Activated T-helper 1 cell treated with anti-CD3 and anti-CD28 coated beads, Interleukin-12 subunit alpha, Interleukin-12 subunit beta, Interleukin-2, Interleukin-4 antibody, amounts not matched to agents 30 ng/mL and 10 ng/mL and 1 ng/mL, durations not matched to agents 14 hours and 24 hours and 36 hours (primary cell): ENCODE results near the gene RSPO1. TPM values are rescaled to one million over a fixed set of nuclear protein-coding genes. Genes with fewer than 3 reads are reported as not detected.
A peak's percentile ranks its signal among the peaks of the same experiment; 100 is the strongest.
"Not testable (repeated sequence)": the region's sequence is repeated elsewhere in the genome, so short reads cannot be mapped to it uniquely, and the experiment has no call there.

Source experiments
- DNase-seq: peaks from one replicate; pipeline ENCODE4 v3.0.0; 2021; ENCODE audit warnings: low spot score
- H3K27ac Mint-ChIP-seq: one replicate; pipeline ENCODE4 v1.8.0; 2021; ENCODE audit warnings: mild to moderate bottlenecking, mixed read lengths
- H3K27me3 Mint-ChIP-seq: one replicate; pipeline ENCODE4 v1.8.0; 2022; ENCODE audit warnings: mild to moderate bottlenecking, moderate library complexity, mixed read lengths; ENCODE audit not compliant: insufficient read depth
- H3K36me3 Mint-ChIP-seq: one replicate; pipeline ENCODE4 v1.8.0; 2021; ENCODE audit warnings: low read depth, mixed read lengths
- H3K4me1 Mint-ChIP-seq: one replicate; pipeline ENCODE4 v1.8.0; 2021; ENCODE audit warnings: low read depth, mixed read lengths
- H3K4me3 Mint-ChIP-seq: one replicate; pipeline ENCODE4 v1.8.0; 2021; ENCODE audit warnings: mild to moderate bottlenecking, moderate library complexity, mixed read lengths
- H3K9me3 Mint-ChIP-seq: one replicate; pipeline ENCODE4 v1.8.0; 2021; ENCODE audit warnings: mixed read lengths
- intact Hi-C: fragments of 100-400 bp; cut with micrococcal nuclease; formaldehyde crosslinking; loops from one replicate; pipeline ENCODE4 v1.15.1; 2024
- total RNA-seq: library from RNA; stranded (reverse); gene quantifications from 2 replicates; pipeline ENCODE4 v1.2.3, GENCODE V29; 2022

The RSPO1 gene, protein sequence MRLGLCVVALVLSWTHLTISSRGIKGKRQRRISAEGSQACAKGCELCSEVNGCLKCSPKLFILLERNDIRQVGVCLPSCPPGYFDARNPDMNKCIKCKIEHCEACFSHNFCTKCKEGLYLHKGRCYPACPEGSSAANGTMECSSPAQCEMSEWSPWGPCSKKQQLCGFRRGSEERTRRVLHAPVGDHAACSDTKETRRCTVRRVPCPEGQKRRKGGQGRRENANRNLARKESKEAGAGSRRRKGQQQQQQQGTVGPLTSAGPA
- not detected in 2 replicates for total RNA-seq

DNA sequence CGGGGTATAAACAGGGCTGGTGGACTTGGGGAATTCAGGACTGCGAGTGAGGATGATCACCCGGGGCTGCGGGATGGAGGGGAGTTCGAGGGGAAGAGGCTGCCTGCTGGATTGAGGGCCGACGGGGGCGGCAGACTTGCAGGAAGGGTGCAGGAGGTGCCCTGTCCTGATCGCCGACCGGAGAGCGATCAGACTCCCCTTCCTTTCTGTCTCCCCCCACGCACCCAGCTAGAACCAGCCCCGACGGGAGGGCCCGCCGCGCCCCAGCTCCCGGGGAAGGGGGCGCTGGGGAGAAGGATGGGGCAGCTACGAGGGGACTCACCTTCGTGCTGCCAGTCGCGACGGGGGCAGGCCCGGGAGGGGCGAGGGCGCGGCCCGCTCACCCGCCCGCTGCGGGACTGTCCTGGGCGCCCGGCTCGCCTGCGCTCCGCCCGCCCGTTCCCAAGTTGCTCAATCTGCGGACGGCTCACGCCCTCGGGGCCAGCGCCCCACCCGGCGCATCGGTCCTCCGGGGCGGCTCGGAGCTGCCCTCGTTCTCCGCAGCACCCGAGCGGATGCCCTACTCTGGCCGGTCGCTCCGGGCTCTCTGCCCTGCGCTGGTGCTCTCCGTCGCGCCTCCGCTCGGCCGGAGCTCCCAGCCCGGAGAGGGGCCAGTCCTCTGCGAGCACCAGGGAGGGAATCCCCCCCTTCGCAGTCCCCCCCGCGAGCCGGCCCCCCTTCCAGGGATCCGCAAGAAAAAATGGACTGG is at the start of gene RSPO1:
Gene RSPO1, minus strand, starts transcription at position 649 of the 748 bp plus-strand sequence. CDS start 5,231 bp downstream, outside the sequence.
- intact Hi-C loops, result no loop called here
- no peaks in the 10 kb centered on the region for H3K4me1 Mint-ChIP-seq
- no peaks in the 10 kb centered on the region for H3K9me3 Mint-ChIP-seq
- H3K4me3 Mint-ChIP-seq, result no peak within 1 kb of the TSS
- DNase-seq, result no peak
- H3K27ac Mint-ChIP-seq, result no peak within 1 kb of the TSS
- H3K27me3 Mint-ChIP-seq, result peaks cover 76% of the 10 kb centered on the region
- no peaks in the 10 kb centered on the region for H3K36me3 Mint-ChIP-seq

DNA sequence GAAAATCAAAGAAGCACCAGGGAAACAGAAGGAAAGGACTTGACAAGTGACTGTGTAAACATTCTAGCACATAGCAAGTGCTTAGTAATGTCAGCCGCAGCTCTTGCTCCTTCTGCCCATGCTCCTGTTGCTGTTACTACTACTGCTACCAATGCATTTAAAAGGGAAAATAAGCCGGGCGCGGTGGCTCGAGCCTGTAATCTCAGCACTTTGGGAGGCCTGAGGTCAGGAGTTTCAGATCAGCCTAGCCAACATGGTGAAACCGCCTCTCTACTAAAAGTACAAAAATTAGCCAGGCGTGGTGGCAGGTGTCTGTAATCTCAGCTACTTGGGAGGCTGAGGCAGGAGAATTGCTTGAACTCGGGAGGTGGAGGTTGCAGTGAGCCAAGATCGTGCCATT is 49.5 kb upstream of the RSPO1 start:
- H3K4me1 Mint-ChIP-seq, H3K27ac Mint-ChIP-seq, H3K4me3 Mint-ChIP-seq, DNase-seq, H3K9me3 Mint-ChIP-seq, intact Hi-C loops, H3K27me3 Mint-ChIP-seq: not testable (repeated sequence)
- H3K36me3 Mint-ChIP-seq, result peaks cover 32% of the 10 kb centered on the region

DNA sequence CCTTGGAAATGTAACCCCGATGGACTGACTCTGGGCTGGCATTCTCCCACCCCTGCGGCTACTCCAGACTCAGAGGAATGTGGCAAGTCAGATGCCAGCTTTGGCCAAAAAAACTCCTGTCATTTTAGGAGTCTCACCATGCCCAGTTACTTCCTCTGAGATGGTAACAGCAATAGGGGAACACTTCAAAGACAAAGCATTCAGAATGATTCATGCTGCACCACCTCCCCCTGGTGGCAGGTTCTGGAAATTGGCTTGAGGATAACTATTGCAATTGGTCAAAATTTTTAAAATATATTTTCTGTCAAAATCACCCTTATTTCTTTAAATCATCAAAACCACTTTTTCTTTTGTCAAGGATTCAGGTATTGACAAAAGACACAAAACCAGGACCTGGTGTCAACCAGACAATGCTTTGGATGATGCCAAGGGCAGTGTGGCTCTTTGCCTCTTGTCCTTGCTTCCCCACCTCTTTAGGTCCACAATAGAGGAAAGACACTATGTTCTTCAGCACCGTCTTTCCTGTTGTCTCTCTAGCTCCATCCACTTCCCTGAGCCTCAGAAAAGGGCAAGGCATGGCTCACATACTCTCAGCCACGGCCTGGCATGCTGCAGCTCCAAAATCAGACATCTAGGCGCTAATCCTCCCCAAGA is 47.8 kb upstream of the RSPO1 start:
- H3K27ac Mint-ChIP-seq, result no peak overlapping the region
- no peaks in the 10 kb centered on the region for H3K27me3 Mint-ChIP-seq
- no peak overlapping the region for H3K4me3 Mint-ChIP-seq
- DNase-seq, result peak; percentile 61
- intact Hi-C loops, result loop anchor here (1.0 kb wide), 5 partner anchors 8 to 228 kb away; partner anchors contain the start of gene GNL2
- H3K36me3 Mint-ChIP-seq, result peaks cover 20% of the 10 kb centered on the region
- H3K9me3 Mint-ChIP-seq, result no peaks in the 10 kb centered on the region
- no peaks in the 10 kb centered on the region for H3K4me1 Mint-ChIP-seq

DNA sequence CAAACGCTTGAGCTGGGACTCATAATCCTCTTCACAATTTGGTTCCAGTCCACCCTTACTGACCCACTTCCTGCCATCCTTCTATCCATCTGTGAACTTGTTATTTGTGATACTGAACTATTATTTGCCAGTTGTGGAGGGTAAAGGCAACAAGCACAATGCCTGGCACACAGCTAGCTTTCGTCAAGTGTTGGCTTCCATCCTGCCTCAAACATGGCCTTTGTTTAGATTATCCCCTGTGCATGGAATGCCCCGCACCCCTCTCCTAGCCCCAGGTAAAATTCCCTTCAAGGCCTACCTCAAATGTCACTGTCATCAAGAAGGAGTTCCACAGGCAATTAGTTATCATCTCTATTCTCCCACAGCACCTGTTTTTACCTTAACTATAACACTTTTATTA is 46.2 kb upstream of the RSPO1 start:
- Mint-ChIP-seq H3K4me3 (no peak overlapping the region), H3K9me3 (no peaks in the 10 kb centered on the region), H3K27me3 (peaks cover 5% of the 10 kb centered on the region), H3K27ac (no peak overlapping the region), H3K36me3 (peaks cover 17% of the 10 kb centered on the region), H3K4me1 (peaks cover 9% of the 10 kb centered on the region)
- intact Hi-C loops, result no loop called here
- no peak for DNase-seq

DNA sequence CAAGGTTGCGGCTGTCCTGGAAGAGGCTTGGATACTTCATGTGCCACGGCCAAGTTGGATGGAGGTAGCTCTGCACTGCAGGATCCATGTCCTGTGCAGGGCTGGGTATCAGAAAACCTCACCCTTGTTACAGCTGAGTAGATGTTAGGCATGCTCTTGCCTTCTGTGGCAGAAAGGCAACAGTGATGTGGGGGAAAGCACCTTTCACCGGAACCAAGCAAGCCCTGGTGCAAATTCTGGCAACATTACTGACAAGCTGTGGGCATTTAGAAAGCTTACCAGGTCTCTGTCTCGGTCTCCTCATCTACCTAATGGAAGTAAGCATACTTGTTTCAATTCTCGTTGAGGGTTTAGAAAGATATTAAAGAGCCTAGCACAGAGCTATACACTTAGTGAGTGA is 43.1 kb upstream of the RSPO1 start:
- no peak overlapping the region for H3K27ac Mint-ChIP-seq
- H3K4me3 Mint-ChIP-seq, result no peak overlapping the region
- intact Hi-C loops, result no loop called here
- H3K4me1 Mint-ChIP-seq, result peaks cover 20% of the 10 kb centered on the region
- peaks cover 5% of the 10 kb centered on the region for H3K36me3 Mint-ChIP-seq
- no peaks in the 10 kb centered on the region for H3K9me3 Mint-ChIP-seq
- H3K27me3 Mint-ChIP-seq, result peaks cover 14% of the 10 kb centered on the region
- no peak for DNase-seq

DNA sequence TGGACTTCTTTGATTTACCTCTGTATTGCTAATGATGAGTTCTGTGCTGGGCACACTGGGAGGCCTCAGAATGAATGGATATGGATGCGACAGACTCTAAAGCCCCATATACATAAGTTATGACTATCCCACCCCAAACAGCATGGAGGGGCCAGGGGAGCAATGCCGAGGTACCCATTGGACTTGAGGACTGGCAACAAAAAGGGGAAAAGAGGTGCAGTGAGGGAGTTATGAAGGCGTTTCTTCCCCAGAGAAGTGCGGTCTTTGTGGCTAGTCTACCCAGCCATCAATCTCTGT is 42.4 kb upstream of the RSPO1 start:
- Mint-ChIP-seq H3K27ac (no peak overlapping the region), H3K27me3 (peaks cover 18% of the 10 kb centered on the region), H3K4me1 (peaks cover 20% of the 10 kb centered on the region), H3K9me3 (no peaks in the 10 kb centered on the region), H3K36me3 (peaks cover under 1% of the 10 kb centered on the region), H3K4me3 (no peak overlapping the region)
- intact Hi-C loops, result no loop called here
- no peak for DNase-seq

DNA sequence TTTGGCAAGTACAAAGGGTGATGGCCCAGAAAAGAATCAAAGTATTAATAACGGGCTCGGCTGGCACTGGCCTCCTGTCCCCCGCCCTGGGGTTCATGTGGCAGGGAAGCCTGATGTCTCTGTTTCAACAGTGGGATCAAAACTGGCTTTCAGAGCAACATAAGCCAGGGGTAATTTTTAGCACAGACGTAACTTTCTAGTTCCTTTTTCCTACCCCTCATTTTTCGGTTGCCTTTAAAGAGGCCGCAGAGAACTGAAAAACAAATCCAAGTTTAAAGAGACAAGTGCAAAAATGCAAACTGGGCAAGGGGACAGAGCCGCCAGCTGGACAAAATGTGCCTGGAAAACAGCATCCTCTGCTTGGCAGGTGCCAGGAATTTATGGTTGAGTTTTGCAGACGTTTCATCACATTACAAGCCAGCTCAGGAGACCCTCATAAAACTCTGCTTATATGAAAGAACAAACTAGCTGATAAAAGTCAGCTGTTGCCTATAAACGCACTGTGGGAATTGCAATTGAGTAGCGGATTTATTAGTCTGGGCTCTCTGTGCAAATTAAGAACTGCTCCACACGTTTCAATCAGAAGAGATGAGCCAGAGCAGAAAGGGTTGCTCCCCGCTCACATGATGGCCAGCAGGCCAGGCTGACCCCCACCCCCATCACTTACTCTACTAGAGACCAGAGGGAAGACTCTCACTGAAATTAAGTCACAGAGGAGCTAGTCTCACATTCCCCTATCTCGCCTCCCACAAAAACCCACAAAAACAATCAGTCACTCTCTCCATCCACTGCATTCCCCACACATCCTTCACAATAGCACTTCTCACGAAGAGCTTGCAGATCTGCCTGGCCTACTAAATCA is 41.8 kb upstream of the RSPO1 start:
- no peak overlapping the region for H3K27ac Mint-ChIP-seq
- peaks cover 21% of the 10 kb centered on the region for H3K27me3 Mint-ChIP-seq
- no peaks in the 10 kb centered on the region for H3K9me3 Mint-ChIP-seq
- H3K4me1 Mint-ChIP-seq, result peaks cover 20% of the 10 kb centered on the region
- H3K4me3 Mint-ChIP-seq, result no peak overlapping the region
- intact Hi-C loops, result no loop called here
- H3K36me3 Mint-ChIP-seq, result no peaks in the 10 kb centered on the region
- DNase-seq, result no peak

DNA sequence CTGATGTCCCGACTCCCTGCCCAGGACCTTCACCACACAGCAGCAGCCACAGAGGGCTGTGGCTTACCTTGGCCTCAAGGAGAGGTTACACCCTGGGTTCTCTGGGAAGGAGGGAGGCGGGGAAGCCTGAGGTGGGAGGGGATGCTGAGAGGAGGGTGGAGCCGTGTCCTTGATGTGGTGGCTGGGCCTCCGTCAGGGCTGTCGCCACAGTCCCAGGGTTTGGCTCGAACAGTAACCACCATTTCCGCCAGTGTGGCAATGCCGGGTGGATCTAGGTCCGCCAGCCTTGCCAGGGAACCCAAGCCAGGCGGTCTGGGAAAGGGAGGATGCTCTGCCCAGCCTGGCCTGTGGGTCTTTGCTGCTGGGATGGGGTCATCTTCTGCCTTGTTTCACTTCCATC is 39.2 kb upstream of the RSPO1 start:
- Mint-ChIP-seq H3K9me3 (no peaks in the 10 kb centered on the region), H3K4me3 (peak overlapping the region; percentile 19), H3K4me1 (peaks cover 20% of the 10 kb centered on the region), H3K36me3 (no peaks in the 10 kb centered on the region), H3K27me3 (peaks cover 27% of the 10 kb centered on the region), H3K27ac (no peak overlapping the region)
- peak; percentile 67 for DNase-seq
- intact Hi-C loops, result no loop called here

DNA sequence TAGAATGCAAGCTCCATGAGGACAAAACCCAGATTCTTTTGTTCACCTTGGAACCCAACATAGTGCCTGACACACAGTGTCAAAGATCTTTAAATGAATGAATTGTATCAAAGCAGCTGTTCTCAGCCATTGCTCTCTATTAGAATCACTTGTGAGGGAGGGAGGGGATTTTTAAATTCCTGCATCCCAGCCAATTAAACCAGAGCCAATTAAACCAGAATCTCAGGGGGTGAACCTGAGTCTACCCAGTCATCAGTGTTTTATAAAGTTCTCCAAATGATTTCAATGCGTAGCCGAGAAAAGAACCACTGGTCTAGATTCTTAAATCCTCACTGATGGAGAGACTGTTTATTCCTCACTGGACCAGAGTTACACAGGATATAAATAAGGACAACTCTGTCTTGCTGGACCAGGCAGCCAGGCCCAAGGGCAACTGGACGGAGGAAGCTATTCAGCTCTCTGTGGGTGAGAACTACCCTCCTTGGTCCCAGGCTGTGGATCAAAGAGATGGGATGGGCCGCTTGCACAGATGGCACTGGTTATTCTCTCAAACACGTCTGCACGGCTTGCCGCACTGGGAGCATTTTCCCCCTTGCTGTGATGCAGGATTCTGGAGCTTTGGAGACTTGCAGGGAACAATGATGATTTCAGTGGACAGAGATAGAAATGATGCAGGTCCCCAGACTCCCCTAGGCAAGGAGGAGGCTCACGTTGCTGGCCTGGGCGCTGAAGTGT is 37.6 kb upstream of the RSPO1 start:
- H3K4me1 Mint-ChIP-seq, result peaks cover 20% of the 10 kb centered on the region
- DNase-seq, result no peak
- no peaks in the 10 kb centered on the region for H3K36me3 Mint-ChIP-seq
- H3K4me3 Mint-ChIP-seq, result no peak overlapping the region
- no peaks in the 10 kb centered on the region for H3K9me3 Mint-ChIP-seq
- no peak overlapping the region for H3K27ac Mint-ChIP-seq
- intact Hi-C loops, result no loop called here
- peaks cover 30% of the 10 kb centered on the region for H3K27me3 Mint-ChIP-seq

DNA sequence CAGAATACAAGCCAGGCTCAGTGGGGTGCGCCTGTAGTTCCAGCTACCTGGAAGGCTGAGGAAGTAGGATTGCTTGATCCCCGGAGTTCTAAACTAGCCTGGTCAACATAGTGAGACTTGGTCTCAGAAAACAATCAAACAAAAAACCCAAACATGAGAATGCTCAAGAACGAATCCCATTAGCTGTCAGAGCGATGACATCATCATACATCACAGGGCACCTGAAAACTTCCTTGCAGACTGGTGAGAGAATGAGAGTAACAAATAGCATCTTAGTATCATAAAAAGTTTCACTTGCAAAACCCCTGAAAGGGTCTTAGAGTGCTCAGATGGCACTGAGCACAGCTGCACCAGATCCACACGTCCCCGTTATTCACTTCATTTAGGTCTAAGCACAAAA is 36.6 kb upstream of the RSPO1 start:
- H3K36me3 Mint-ChIP-seq, result no peaks in the 10 kb centered on the region
- intact Hi-C loops, result no loop called here
- H3K27ac Mint-ChIP-seq, result no peak overlapping the region
- no peak overlapping the region for H3K4me3 Mint-ChIP-seq
- peaks cover 25% of the 10 kb centered on the region for H3K27me3 Mint-ChIP-seq
- no peaks in the 10 kb centered on the region for H3K9me3 Mint-ChIP-seq
- DNase-seq, result no peak
- H3K4me1 Mint-ChIP-seq, result peaks cover 12% of the 10 kb centered on the region

DNA sequence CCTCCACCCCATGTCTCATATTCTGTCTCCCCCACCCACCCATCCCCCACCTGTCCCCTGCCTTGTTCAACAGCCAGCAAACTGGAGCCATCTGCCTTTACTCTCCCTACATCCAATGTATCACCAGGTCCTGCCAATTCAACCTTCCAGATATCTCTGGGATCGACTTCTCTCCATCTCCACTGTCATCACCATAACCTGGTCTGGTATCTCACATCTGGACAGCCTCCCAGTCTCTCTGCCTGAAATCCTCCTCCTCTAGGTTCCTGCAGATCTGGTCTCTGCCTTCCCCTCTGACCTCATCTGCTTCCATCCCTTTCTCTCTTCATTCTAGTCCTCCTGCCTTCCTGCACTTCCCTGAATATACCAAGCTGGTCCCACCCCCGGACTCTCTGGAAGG is 35.4 kb upstream of the RSPO1 start:
- Mint-ChIP-seq H3K4me1 (peaks cover 12% of the 10 kb centered on the region), H3K27ac (no peak overlapping the region), H3K9me3 (no peaks in the 10 kb centered on the region), H3K4me3 (no peak overlapping the region), H3K36me3 (no peaks in the 10 kb centered on the region), H3K27me3 (peaks cover 17% of the 10 kb centered on the region)
- no peak for DNase-seq
- intact Hi-C loops, result no loop called here

DNA sequence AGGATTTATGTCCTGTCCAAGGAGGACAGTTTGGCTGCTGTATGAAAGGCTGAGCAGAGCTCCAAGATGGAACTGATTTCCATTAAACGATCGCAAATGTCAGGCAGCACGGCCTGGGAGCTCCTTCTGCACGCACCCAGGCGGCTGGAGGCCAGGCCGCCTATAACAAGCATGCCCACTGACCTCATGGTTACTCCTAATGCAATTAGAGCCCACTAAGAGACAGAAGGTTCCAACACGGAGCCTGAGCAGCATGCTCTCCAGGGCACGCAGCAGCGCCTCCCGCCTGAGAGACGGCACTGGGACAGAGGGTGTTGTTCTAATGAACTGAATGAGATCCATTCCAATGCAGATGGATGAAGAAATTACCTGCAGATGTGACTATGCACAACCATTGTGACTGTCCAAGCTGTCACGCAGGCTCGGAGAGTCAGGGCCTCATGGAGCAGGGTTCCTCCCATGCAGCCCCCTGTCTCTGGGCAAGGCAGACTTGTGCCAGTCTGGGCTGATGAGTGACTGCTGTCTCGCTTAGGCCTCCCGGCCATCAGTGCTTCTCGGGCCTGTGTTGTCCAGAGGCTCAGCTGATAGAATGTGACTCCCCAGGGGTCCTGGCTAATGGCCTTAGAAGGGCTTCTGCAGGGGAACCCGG is 32.5 kb upstream of the RSPO1 start:
- Mint-ChIP-seq H3K27ac (no peak overlapping the region), H3K27me3 (peaks cover 13% of the 10 kb centered on the region), H3K36me3 (no peaks in the 10 kb centered on the region), H3K4me1 (no peaks in the 10 kb centered on the region), H3K4me3 (no peak overlapping the region), H3K9me3 (no peaks in the 10 kb centered on the region)
- DNase-seq, result no peak
- intact Hi-C loops, result no loop called here
